ENCODE measurements around the gene BMP6.

The BMP6 gene

DNA sequence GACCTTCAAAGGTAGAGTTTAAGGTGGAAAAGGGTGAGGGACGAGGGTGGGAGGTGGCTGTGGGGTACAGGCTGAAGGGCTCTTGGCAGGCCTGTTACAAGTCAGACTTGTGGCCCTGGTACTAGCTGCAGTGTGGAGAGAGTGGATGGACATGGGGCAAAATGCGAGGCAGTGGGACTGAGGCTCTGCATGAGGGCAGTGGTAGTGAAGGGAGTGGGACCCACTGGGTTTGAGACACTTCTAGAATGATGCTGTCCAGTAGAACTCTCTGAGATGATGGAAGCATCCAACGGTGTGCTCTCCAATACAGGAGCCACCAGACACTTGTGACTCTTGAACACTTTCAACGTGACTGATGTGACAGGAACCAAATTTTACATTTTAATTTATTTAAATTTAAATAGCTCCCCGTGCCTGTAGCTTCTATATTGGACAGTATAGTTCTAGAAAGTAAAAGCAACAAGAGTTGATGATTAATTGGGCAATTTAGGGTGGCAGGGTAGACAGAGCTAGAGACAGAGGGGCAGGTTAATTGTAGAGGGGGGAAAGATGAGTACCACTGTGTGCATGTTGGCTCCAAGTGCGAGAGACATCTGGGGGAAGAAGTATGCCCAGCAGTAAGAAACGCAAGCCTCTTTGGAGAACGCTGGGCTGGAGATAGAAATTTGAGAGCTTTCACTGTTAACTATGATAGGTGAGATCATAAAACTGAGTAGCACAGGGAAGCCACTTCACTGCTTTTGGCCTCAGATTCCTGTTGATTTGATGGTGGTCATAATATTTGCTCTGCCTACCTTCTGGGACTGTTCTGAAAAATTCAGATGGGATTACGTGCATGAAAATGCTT lies 107.2 kb downstream of the BMP6 start:
- DNase-seq, result no peak

GRCh38 chr6:7833751-7834070 lies 107.8 kb downstream of the BMP6 start:
- no peak for DNase-seq

GRCh38 chr6:7836371-7837026 lies 110.6 kb downstream of the BMP6 start:
- DNase-seq, result no peak

GRCh38 chr6:7841781-7842468 lies 116.0 kb downstream of the BMP6 start:
- DNase-seq, result no peak

DNA sequence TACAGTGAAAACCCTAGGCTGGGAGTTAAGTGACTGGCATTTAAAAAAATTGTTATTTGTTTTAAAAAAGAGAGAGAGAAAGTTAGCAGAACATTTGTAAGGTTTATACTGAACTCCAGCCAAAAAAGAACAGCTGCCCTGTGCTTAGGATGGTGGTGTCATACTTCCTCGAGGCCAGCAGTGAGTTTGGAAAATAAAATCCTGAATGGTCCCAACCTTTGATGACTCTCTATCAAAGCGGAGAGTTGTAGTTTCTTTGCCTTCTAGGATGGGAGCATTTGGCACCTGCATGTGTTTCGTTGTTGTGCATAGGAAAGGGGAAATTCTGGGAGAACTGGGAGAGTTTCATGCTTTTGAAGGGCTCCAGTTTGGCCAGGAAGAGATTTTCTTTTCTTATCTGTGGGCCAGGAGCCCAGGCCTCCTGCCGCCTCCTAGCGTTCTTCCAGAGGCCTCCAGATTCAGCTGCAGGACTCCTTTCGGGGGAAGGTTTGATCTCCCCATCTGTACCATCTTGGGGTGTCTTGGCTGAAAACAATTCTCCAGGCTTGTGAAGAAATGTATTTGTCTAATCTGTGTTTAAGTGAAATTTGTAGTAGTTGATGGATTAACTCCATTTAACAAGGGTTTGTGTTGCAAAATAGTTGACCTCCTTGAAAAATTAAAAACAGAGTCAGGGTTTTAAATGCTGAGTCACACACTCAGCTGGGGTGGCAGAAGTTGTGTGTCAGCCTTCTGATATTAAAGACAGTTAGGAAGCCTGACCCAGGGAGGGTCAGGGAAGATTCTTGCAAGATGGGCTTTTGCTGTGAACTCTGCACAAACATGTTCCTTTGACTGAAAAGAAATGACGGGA lies 121.3 kb downstream of the BMP6 start:
- DNase-seq, result no peak

GRCh38 chr6:7848229-7848628 lies 122.3 kb downstream of the BMP6 start:
- peak in 1 of 5 experiments; percentile 2 for DNase-seq

DNA sequence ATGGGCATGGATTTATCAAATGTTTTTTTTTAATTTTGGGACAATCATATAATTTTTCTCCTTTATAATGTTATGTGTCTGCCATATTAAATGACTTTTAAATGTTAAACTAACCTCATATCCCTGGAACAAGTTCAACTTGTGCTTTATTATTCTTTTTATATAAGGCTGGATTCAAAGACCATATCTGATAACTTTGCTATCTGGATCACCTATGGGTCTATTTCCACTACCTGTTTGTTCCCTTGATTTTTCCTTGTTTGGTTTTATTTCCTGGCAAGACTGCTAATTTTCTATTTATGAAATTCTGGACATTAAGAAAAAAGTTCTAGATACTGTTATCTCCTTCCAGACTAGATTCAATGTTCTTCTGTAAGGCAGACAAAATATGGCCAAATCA lies 125.9 kb downstream of the BMP6 start:
- DNase-seq, result no peak

GRCh38 chr6:7859591-7859990 lies 133.7 kb downstream of the BMP6 start:
- no peak for DNase-seq

- DNase-seq, result no peak
Observed at GRCh38 chr6:7865781-7866180, 139.9 kb downstream of the BMP6 start.

- no peak for DNase-seq
Observed at GRCh38 chr6:7866526-7866925, 140.6 kb downstream of the BMP6 start.

DNA sequence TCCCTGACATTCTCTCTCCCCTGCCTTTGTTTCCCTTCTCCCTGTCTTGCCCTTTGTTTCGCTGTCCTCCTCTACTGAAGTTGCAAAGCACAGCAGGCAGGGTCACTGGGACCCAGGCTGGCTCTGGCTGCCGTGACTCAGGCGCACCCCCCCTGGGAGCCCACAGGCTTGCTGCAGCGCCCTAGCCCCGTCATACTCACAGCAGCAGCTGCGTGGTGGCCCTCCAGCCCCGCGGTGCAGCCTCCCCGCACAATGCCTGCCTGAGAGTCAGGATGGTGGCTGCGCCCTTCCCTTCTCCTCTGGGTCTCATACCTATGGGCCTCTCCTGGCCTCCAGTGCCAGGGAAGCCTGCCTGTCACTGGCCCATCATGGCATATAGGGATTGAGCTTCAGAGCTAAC lies 143.0 kb downstream of the BMP6 start:
- no peak for DNase-seq

DNA sequence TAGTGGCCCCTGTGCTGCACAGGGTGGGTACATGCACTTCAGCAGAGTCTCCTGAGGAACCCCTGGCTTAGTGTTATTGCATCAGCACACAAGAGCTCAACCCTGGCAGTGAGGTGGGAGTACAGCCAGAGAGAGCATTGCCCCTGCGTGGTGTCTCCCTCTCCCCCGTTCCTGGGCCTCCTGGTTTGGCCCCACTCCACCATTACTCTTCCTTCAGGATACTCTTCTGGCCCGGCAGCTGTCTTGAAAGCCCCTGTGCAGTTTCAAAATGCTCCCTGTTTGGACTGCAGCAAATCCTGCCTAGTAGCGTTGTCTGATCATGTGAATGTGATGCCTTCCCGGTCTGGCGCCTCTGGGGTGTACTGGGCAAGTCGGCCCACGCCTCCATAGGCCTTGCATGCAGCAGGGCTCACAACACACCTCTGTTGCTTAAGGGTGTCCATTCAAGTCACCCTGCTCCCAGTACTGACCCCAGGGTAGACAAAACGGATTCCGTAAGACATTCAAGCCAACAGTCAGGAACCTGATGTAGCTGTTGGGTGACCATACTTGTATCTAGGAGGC lies 152.6 kb downstream of the BMP6 start:
- no peak for DNase-seq

DNA sequence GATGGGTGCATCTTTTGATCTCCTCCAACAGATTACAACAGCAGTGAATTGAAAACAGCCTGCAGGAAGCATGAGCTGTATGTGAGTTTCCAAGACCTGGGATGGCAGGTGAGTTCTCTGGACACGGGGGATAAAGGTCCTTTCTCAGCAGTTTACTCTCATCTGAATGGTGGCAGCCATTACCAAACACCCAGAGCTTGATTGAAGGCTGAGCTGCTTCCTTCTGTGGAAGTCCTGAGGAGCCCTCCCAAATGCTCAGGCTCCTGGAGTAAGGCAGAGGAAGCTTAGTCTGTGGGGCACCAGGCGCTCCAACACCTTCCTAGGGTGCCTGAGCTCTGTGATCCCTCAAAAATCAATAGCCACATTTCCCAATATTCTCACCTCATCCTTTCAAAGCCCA lies 153.1 kb downstream of the BMP6 start:
- DNase-seq, result no peak

GRCh38 chr6:7879579-7879978 lies 153.7 kb downstream of the BMP6 start:
- DNase-seq, result no peak

- no peak for DNase-seq
Observed at GRCh38 chr6:7879980-7880717, 154.2 kb downstream of the BMP6 start.

DNA sequence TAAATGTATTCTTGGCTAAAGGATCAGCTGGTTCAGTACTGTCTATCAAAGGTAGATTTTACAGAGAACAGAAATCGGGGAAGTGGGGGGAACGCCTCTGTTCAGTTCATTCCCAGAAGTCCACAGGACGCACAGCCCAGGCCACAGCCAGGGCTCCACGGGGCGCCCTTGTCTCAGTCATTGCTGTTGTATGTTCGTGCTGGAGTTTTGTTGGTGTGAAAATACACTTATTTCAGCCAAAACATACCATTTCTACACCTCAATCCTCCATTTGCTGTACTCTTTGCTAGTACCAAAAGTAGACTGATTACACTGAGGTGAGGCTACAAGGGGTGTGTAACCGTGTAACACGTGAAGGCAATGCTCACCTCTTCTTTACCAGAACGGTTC lies 154.8 kb downstream of the BMP6 start:
- DNase-seq, result no peak

DNA sequence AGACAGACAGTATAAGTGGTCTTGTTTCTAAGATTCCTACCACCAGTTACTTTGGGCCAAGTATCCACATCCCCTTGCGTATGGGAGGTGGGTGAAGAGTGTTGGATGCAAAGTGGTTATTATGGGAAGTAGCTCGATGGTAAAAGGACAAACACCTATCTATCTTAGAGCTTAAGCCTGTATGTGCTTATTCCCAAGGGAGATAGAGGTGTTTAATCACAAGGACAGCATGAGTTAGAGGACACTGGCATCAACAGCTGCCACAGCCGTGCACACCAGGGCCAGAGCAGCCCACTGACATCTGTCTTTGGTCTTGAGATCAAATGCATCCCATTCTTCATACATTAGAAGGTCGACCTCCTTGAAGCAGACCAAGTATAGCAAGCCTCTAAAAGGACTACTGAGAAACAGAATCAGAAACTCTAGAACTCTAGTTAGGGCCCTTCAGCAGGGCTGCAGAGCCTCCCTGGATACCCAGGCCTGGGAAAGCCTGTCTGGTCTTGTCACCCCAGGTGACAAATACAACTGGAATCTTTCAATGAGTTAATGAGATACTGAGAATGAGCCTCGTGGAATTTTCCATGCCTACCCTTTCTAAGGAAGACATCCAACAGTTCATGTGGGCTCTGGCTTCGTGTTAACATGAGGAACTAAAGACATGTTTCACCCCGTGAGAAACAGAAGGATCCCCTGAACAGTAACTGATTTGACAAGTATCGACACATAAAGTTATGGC lies 156.0 kb downstream of the BMP6 start:
- DNase-seq, result no peak

DNA sequence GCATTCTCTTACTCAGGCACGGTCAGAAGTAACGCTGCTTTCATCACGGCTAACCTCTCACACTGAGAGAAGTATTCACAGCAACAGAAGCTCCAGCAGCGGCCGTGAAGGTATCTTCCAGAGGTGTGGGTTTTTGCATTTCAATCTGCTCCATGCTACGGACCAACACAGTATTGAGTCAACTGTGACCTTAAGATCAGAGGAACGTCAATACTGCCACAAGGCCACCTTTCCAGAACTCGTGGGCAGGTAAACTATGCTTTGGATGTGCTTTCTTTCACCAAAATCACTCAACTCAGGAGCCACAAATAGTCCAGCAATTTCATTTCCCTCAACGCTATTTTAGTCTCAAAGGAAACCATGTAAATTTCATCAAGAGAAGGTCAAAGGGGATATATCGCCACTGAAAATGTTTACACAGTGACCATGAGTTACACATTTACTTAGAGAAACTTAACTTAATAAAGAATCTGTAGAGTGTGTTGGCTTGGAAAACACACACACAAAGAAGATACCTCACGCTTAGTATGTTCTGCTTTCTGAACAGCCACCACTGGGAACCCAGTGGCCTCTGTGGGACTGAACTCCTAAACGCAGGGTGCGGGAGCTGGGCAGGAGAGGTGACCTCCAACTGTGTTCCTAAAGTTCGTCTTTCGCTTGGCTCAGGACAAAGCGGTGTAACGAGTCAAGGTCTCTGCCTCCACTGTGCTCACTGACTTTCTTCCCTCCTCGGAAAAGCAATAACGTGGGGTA lies 156.8 kb downstream of the BMP6 start:
- DNase-seq, result no peak

- no peak for DNase-seq
Observed at GRCh38 chr6:7883381-7883780, 157.5 kb downstream of the BMP6 start.

GRCh38 chr6:7886132-7886531 lies 160.2 kb downstream of the BMP6 start:
- no peak for DNase-seq
